DND-41 (cell line): Measurements from ENCODE around the gene ATP6V0C.

Experiments
- ATAC-seq: fragments of 200-7000 bp; cut with Tn5 transposase; 3 replicates; pipeline ENCODE4 v1.9.1; 2021; ENCODE audit warnings: low read depth; ENCODE audit not compliant: insufficient read depth
- DNase-seq: peaks from one replicate; pipeline ENCODE4 v3.0.0-alpha.2; 2020
- H2AFZ ChIP-seq: 2 replicates; pipeline ENCODE4 v1.6.0; 2012; ENCODE audit warnings: low read depth, low read length
- H3K27ac ChIP-seq: 2 replicates; pipeline ENCODE4 v1.5.1; 2012; ENCODE audit warnings: low read length, inconsistent platforms
- H3K27me3 ChIP-seq: fragments of 200-600 bp; sonication (generic); 2 replicates; pipeline ENCODE4 v1.6.0; 2012; ENCODE audit warnings: low read length, mild to moderate bottlenecking, inconsistent platforms; ENCODE audit not compliant: insufficient read depth, poor library complexity
- H3K36me3 ChIP-seq: 2 replicates; pipeline ENCODE4 v1.5.1; 2012; ENCODE audit warnings: low read length, inconsistent platforms; ENCODE audit not compliant: insufficient read depth
- H3K4me1 ChIP-seq: 2 replicates; pipeline ENCODE4 v1.5.1; 2012; ENCODE audit warnings: mild to moderate bottlenecking, low read length; ENCODE audit not compliant: insufficient read depth
- H3K4me2 ChIP-seq: 2 replicates; pipeline ENCODE4 v1.6.0; 2012; ENCODE audit warnings: mild to moderate bottlenecking, moderate library complexity, low read length, inconsistent platforms; ENCODE audit not compliant: insufficient read depth
- H3K4me3 ChIP-seq, 2 experiments: fragments of 200-600 bp in 1 of 2; shearing (Covaris generic) in 1 of 2; 2 replicates each; pipeline ENCODE4 v1.5.1; 2012 to 2016; ENCODE audit warnings: inconsistent platforms in 2 of 2, low read length in 2 of 2, mild to moderate bottlenecking in 2 of 2, low read depth in 1 of 2, moderate library complexity in 1 of 2
- H3K79me2 ChIP-seq: 2 replicates; pipeline ENCODE4 v1.6.0; 2012; ENCODE audit warnings: low read length, inconsistent platforms; ENCODE audit not compliant: insufficient read depth
- H3K9ac ChIP-seq: 2 replicates; pipeline ENCODE4 v1.6.0; 2012; ENCODE audit warnings: low read depth, mild to moderate bottlenecking, inconsistent platforms, low read length, moderate library complexity
- H3K9me3 ChIP-seq: 2 replicates; pipeline ENCODE4 v1.5.1; 2012; ENCODE audit warnings: low read length, moderate library complexity, mild to moderate bottlenecking, inconsistent platforms; ENCODE audit not compliant: insufficient read depth, severe bottlenecking
- H4K20me1 ChIP-seq: 2 replicates; pipeline ENCODE4 v1.6.0; 2012; ENCODE audit warnings: low read length; ENCODE audit not compliant: insufficient read depth
- EZH2 ChIP-seq: IDR thresholded peaks from 3 replicates; pipeline ENCODE4 v1.6.1; 2012; ENCODE audit warnings: borderline replicate concordance, low read depth, mild to moderate bottlenecking, moderate library complexity, low read length, inconsistent platforms; ENCODE audit not compliant: severe bottlenecking
- TF ChIP-seq, protein P1 (sequence below): IDR thresholded peaks from 2 replicates; pipeline ENCODE4 v1.5.1; 2012; ENCODE audit warnings: borderline replicate concordance, low read length, moderate library complexity, mild to moderate bottlenecking; ENCODE audit not compliant: poor library complexity, severe bottlenecking; ENCODE audit errors: extremely low read depth

ATP6V0C gene

DNA sequence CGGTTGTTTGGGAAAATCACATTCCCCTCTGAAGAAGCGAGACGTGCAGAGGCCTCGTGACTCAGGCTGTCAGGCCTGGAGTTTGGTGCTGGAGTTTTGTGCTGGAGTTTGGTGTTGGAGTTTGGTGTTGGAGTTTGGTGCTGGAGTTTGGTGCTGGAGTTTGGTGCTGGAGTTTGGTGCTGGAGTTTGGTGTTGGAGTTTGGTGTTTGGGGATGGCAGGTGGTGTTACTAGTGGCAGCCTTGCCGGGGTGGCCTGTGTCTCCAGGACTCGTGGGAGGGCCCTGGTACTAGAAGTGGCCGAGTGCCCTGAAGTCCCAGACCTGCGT, 26.3 kb upstream of the ATP6V0C start:
- H3K9ac ChIP-seq = no peak overlapping the region

DNA sequence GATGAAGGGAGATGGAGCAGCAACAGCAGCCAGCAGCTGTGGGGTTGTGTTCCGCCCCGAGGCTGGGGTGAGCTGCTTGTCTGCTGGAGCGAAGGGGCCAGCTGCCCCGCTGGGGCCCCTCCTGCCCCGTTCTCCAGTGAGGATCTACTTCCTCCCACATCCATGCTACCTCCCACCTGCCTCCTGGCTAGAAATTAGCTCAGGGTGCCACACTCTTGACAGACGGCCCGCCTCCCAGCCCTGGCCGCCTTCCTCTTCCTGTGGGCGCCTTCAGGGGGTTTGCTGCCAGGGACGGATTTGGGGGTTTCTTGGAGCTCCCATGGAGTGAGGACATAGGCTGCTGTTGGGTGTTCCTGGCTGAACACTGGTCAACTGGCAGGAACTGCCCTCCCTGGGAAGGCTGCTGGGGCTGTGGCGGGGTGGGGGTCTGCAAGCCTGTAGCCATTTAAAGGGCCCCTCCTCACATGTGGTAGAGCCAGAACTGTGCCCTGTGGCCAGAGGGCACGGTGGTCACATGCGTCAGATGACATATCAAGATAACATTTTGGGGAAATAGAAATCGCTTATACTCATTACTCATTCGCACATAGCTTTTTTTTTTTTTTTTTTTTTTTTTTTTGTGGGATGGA, 25.7 kb upstream of the ATP6V0C start:
- no peak overlapping the region for H3K27ac ChIP-seq
- no peak for ATAC-seq
- no peak overlapping the region for H3K4me2 ChIP-seq
- H3K27me3 ChIP-seq = no peaks in the 10 kb centered on the region
- peaks cover 13% of the 10 kb centered on the region for H3K36me3 ChIP-seq
- no peak for TF ChIP-seq EZH2
- TF ChIP-seq, protein P1, sequence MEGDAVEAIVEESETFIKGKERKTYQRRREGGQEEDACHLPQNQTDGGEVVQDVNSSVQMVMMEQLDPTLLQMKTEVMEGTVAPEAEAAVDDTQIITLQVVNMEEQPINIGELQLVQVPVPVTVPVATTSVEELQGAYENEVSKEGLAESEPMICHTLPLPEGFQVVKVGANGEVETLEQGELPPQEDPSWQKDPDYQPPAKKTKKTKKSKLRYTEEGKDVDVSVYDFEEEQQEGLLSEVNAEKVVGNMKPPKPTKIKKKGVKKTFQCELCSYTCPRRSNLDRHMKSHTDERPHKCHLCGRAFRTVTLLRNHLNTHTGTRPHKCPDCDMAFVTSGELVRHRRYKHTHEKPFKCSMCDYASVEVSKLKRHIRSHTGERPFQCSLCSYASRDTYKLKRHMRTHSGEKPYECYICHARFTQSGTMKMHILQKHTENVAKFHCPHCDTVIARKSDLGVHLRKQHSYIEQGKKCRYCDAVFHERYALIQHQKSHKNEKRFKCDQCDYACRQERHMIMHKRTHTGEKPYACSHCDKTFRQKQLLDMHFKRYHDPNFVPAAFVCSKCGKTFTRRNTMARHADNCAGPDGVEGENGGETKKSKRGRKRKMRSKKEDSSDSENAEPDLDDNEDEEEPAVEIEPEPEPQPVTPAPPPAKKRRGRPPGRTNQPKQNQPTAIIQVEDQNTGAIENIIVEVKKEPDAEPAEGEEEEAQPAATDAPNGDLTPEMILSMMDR = no peak
- no peak overlapping the region for H3K9ac ChIP-seq
- no peak overlapping the region for H2AFZ ChIP-seq
- peaks cover 61% of the 10 kb centered on the region for H4K20me1 ChIP-seq
- H3K4me3 ChIP-seq = no peak overlapping the region
- H3K4me1 ChIP-seq = no peaks in the 10 kb centered on the region
- H3K79me2 ChIP-seq = peaks cover 59% of the 10 kb centered on the region
- DNase-seq = no peak
- H3K9me3 ChIP-seq = no peaks in the 10 kb centered on the region

More for the DNA sequence above, 26.3 kb upstream of the ATP6V0C start:
- TF ChIP-seq EZH2 = no peak
- TF ChIP-seq, protein P1 = no peak
- Histone ChIP-seq H2AFZ (no peak overlapping the region), H3K4me3 (no peak overlapping the region), H3K9me3 (no peaks in the 10 kb centered on the region), H4K20me1 (peaks cover 67% of the 10 kb centered on the region), H3K79me2 (peaks cover 63% of the 10 kb centered on the region), H3K27ac (no peak overlapping the region), H3K27me3 (no peaks in the 10 kb centered on the region), H3K36me3 (peaks cover 13% of the 10 kb centered on the region), H3K4me1 (no peaks in the 10 kb centered on the region), H3K4me2 (no peak overlapping the region)
- DNase-seq (no peak), ATAC-seq (no peak)

DNA sequence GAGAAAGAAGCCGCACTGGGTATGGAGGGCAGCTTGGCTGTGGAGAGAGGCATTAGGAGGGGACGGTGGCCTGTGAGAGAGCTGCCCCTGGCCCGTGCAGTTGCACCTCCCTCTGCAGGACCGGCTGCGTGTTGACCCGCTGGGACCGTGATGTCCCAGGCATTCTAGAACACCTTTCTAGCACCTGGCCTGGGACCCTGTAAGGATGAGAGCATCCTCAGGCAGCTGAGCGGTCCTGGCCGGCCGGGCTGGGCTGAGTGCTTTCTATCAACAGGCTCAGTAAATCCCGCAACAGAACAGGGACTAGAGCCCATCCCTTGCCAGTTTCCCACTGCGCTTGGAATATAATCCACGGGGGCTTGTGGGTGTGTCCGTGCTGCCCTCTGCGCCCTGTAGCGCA, 24.2 kb upstream of the ATP6V0C start:
- H3K27ac ChIP-seq = no peak overlapping the region
- ATAC-seq = no peak
- H3K27me3 ChIP-seq = no peaks in the 10 kb centered on the region
- no peak for TF ChIP-seq EZH2
- TF ChIP-seq, protein P1 = no peak
- no peak for DNase-seq
- H4K20me1 ChIP-seq = peaks cover 50% of the 10 kb centered on the region
- peaks cover 10% of the 10 kb centered on the region for H3K36me3 ChIP-seq
- no peak overlapping the region for H2AFZ ChIP-seq
- H3K9ac ChIP-seq = no peak overlapping the region
- peaks cover 51% of the 10 kb centered on the region for H3K79me2 ChIP-seq
- no peak overlapping the region for H3K4me3 ChIP-seq
- H3K4me1 ChIP-seq = no peaks in the 10 kb centered on the region
- H3K9me3 ChIP-seq = no peaks in the 10 kb centered on the region
- no peak overlapping the region for H3K4me2 ChIP-seq
